GM18519 (cell line): ENCODE measurements around the gene ZFR.
A peak's percentile ranks its signal among the peaks of the same experiment; 100 is the strongest.
"Not testable (repeated sequence)": the region's sequence is repeated elsewhere in the genome, so short reads cannot be mapped to it uniquely, and the experiment has no call there.

Experiments used
- ATAC-seq: cut with Tn5 transposase; IDR thresholded peaks from one replicate; pipeline ENCODE4 v1.9.1; 2021; ENCODE audit warnings: mild to moderate bottlenecking, moderate library complexity; ENCODE audit not compliant: unreplicated experiment, low FRiP score

ZFR gene

GRCh38 chr5:32453916-32454315 is 9.4 kb upstream of the ZFR start:
- no peak for ATAC-seq

- ATAC-seq: not testable (repeated sequence)
Observed at GRCh38 chr5:32452316-32452715, 7.8 kb upstream of the ZFR start.

GRCh38 chr5:32450952-32451351 is 6.4 kb upstream of the ZFR start:
- no peak for ATAC-seq

- ATAC-seq: no peak
Observed at GRCh38 chr5:32449262-32449661, 4.7 kb upstream of the ZFR start.

- no peak for ATAC-seq
Observed at GRCh38 chr5:32446630-32447029, 2.1 kb upstream of the ZFR start.

- no peak for ATAC-seq
Observed at GRCh38 chr5:32445831-32446614, 1.5 kb upstream of the ZFR start.

- ATAC-seq: no peak
Observed at GRCh38 chr5:32445287-32445758, 783 bp upstream of the ZFR start.

- ATAC-seq: peak; percentile 27
Observed at GRCh38 chr5:32443541-32444430, 754 bp downstream of the ZFR start.

- peak; percentile 13 for ATAC-seq
Observed at GRCh38 chr5:32443145-32443540, 1.4 kb downstream of the ZFR start.

GRCh38 chr5:32439086-32439642 is 5.4 kb downstream of the ZFR start:
- ATAC-seq: no peak

- no peak for ATAC-seq
Observed at GRCh38 chr5:32436553-32437242, 7.8 kb downstream of the ZFR start.

- ATAC-seq: no peak
Observed at GRCh38 chr5:32435383-32435782, 9.2 kb downstream of the ZFR start.

GRCh38 chr5:32434221-32434620 is 10.3 kb downstream of the ZFR start:
- no peak for ATAC-seq

- no peak for ATAC-seq
Observed at GRCh38 chr5:32432633-32433032, 11.9 kb downstream of the ZFR start.

GRCh38 chr5:32430825-32431224 is 13.7 kb downstream of the ZFR start:
- not testable (repeated sequence) for ATAC-seq

GRCh38 chr5:32428426-32428825 is 16.1 kb downstream of the ZFR start:
- ATAC-seq: no peak

GRCh38 chr5:32426440-32427151 is 17.9 kb downstream of the ZFR start:
- ATAC-seq: no peak

GRCh38 chr5:32422697-32423096 is 21.8 kb downstream of the ZFR start:
- ATAC-seq: no peak

GRCh38 chr5:32421075-32421474 is 23.5 kb downstream of the ZFR start:
- ATAC-seq: no peak

- no peak for ATAC-seq
Observed at GRCh38 chr5:32420506-32420905, 24.0 kb downstream of the ZFR start.
